B cell (primary cell): ENCODE results near the gene EBPL.

Experiments
- CTCF ChIP-seq: fragments of 200-600 bp; IDR thresholded peaks from one replicate; pipeline ENCODE4 v1.8.0; 2022; ENCODE audit warnings: antibody characterized with exemption, mild to moderate bottlenecking
- EZH2 ChIP-seq: IDR thresholded peaks from 2 replicates; pipeline ENCODE4 v1.6.1; 2012; ENCODE audit warnings: borderline replicate concordance, low read depth, mild to moderate bottlenecking, moderate library complexity, low read length; ENCODE audit not compliant: insufficient read depth, poor library complexity, severe bottlenecking

GRCh38 chr13:49629196-49629938, 61.9 kb downstream of the EBPL start:
- no peak for TF ChIP-seq CTCF
- no peak for TF ChIP-seq EZH2
